NCI-H460 (cell line): ENCODE results near the gene BICRAL. TPM values are rescaled to one million over a fixed set of nuclear protein-coding genes. Genes with fewer than 3 reads are reported as not detected.
"Not testable (repeated sequence)": the region's sequence is repeated elsewhere in the genome, so short reads cannot be mapped to it uniquely, and the experiment has no call there.

Source experiments
- DNase-seq: peaks from one replicate; pipeline ENCODE4 v3.0.0-alpha.2; 2016; ENCODE audit warnings: low read depth; ENCODE audit errors: extremely low read depth
- total RNA-seq: library from RNA; depleted of rRNA; stranded (reverse); fragments of >200 nt; shearing (Covaris generic); gene quantifications from 2 replicates; pipeline ENCODE4 v1.2.3, GENCODE V29; 2014

BICRAL gene
- total RNA-seq, 1 experiment from 2014 or later = 7.3 TPM

DNA sequence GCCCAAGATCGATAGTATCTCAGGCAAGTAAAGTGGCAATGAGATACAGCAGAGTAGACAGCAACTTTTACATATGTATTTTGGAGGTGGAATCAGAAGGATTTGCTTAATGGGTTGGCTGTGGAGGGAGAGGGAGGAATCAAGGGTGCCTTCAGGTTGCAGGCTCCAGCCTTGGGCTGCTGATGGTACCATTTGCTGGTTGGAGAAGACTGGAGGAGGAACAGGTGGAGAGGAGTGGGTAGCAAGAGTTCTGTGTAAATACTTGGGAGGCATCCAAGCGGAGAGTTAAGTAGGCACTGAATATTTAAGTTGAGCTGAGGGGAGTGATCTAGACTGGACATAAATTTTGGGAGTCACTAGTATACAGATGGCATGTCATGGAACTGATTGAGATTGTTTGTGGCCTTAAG, 5.2 kb downstream of the BICRAL start:
- no peak for DNase-seq

DNA sequence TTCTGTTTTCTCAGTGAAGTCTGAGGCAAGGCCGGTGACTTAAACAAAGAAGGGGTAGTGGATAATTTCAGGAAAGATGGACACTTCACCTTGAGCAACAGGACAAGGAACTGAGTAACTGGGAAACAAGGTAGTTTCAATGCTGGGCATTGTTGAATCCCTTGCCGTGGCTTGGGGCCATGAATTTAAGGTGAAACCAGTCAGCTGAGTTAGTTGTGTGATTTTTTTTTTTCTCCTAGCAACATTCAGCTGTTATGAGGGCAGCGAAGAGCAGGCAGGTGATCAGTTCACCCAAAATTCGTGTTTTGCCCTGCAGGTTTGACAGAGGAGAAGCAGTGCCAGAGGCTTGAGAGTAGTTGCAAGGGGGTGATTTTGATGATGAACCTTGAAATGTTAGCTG, 6.8 kb downstream of the BICRAL start:
- no peak for DNase-seq

DNA sequence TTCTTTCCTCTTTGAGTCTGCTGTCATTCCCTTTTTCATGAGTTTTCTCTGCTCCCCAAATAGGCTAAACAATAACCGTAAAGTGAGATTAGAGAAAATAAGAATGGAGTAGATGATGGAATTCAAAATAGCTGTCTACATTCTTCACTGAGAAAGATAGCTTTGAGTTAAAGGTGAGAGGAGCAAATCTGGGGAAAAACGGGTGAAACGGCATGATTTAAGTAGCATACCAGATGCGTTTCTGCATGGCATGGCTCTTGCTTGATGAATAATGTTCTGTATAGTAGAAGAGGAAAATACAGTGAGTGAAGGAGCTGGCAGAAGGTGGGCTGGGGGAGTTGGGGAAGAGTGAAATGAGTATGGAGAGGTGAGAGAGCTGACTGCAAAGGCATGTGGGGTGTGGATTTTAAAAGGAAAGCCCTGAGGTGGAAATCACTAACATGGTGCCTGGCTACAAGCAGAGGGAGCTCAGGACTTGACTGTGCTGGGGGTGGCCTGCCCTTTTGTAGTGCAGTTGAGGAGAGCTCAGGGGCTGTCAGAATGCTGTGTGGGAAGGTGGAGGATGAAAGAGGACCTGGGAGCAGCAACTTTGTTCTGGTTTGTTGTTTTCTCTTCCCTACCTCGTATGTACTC, 8.8 kb downstream of the BICRAL start:
- DNase-seq = no peak

DNA sequence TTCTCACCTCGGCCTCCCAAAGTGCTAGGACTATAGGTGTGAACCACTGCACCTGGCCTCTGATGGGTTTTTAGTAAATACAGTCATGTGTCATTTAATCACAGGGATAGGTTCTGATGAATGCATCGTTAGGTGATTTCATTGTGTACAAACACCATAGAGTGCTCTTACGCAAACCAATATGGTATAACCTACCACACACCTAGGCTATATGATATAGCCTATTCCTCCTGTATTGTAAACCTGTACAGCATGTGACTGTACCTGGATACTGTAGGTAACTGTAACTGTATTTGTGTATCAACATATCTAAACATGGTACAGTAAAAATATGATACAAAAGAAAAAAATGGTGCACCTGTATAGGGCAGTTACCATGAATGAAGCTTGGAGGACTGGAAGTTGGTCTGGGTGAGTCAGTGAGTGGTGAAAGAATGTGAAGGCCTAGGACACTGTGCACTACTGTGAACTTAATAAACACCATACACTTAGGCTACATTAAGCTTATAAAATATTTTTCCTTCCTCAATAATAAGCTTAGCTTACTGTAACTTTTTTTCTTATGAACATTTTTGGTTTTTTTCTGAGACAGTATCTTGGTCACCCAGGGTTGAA, 10.0 kb downstream of the BICRAL start:
- no peak for DNase-seq

DNA sequence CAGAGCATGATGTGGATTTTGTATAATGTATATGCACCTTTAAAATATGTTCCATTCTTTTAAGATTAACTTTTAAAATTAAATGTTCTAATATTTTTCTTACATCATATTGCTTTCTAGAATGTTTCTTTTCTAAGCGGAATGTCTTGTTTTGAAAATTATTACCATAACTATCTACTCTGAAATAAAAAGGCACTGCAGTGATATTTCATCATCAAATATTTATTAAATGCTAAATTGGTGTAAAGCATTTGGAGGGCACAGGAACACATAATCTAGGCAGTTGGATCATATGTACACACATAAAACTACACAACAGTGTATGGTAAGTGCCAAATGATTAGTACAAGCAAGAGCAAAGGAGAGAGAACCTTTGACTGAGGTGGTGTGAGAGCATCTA, 13.8 kb downstream of the BICRAL start:
- DNase-seq = no peak

DNA sequence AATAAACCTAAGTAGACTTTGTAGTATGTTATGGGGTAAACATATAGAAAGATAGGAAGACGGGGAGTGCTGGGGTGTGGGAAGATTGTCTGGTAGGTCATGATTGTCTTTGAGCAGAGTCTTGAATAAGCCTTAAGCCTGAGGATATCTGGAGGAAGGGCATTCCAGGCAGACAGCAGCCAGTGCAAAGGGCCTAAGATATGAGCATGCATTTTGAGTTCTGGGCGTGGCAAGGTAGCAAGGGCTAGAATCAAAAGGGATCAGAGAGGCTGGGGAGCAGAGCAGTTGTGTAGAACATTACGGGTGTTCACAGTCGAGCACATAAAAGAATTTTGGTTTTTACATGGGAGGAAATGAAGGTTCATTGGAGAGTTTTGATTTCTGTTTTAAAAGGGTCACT, 14.3 kb downstream of the BICRAL start:
- no peak for DNase-seq

DNA sequence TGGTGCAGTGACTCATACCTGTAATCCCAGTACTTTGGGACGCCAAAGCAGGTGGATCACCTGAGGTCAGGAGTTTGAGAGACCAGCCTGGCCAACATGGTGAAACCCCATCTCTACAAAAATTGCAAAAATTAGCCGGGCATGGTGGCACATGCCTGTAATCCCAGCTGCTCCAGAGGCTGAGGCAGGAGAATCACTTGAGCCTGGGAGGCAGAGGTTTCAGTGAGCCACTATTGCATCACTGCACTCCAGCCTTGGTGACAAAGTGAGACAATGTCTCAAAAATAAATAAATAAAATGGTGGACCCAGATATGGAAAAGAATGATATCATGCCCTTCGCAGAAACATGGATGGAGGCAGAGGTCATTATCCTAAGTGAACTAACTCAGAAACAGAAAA, 15.8 kb downstream of the BICRAL start:
- not testable (repeated sequence) for DNase-seq

DNA sequence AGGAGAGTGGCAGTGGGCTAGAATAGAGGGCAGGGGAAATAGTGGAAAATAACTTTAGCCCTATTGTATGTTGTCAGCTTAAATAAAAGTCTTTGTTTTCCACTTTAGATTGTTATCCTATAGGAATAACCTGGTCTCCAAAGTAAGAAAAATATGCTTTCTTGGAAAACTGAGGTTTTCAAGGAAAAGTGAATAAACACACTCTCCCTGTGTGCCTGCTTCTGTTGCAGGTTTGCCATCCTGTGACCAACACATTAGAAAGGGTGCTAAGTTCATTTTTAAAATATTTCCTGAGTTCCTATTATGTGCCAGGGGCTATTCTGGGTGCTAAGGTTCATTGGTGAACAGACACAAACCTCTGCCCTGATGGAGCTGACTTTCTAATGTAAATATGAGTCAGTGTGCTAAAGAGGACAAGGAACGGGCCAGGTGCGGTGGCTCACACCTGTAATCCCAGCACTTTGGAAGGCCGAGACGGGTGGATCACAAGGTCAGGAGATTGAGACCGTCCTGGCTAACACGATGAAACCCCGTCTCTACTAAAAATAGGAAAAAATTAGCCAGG, 23.5 kb downstream of the BICRAL start:
- no peak for DNase-seq

DNA sequence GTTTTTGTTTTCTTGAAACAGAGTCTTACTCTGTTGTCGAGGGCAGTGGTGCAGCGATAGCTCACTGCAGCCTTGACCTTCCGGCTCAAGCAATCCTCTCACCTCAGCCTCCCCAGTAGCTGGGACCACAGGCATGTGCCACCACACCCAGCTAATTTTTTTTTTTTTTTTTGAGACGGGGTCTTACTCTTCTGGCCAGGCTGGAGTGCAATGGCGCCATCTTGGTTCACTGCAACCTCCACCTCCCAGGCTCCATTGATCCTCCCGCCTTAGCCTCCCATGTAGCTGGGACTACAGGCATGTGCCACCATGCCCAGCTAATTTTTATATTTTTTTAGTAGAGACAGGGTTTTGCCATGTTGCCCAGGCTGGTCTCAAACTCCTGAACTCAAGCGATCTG, 24.5 kb downstream of the BICRAL start:
- DNase-seq = not testable (repeated sequence)

DNA sequence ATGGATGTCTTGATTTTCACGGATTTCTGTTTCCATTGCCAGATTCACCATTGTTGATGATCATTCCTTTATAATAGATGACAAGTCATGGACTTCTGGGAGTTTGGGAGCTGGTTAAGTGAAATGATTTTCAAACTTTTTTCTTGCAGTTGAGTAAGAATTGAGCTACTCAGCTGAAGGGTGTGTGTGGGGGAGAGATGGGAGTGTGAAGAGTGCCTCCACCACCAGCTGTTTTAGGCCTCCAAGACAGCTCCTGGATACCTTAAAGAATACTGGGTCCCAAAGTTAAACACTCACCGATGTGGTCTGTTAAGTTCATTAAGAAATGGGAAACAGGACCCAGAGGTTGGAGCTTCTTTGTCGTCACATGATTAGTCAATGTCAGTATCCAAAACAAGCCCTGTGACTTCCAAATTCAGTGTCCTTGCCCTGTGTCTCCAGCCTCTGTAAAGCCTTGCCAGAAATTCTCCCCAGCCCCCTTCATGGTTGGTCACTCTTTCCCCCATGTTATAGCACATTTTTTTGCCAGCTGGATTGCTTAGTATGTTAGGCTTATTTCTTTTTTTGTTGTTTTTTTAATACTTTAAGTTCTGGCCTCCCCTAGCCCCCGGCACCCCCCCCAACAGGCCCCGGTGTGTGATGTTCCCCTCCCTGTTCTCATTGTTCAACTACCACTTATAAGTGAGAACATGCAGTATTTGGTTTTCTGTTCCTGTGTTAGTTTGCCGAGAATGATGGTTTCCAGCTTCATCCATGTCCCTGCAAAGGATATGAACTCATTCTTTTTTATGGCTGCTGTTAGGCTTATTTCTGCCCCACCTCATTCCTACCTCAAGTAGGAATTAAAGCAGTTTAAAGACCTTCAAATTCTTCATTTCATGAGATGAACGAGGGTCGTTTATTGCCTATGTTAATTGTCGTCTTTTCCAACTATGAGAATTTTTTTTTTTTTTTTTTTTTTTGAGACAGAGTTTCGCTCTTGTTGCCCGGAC, 26.9 kb downstream of the BICRAL start:
- DNase-seq = no peak

DNA sequence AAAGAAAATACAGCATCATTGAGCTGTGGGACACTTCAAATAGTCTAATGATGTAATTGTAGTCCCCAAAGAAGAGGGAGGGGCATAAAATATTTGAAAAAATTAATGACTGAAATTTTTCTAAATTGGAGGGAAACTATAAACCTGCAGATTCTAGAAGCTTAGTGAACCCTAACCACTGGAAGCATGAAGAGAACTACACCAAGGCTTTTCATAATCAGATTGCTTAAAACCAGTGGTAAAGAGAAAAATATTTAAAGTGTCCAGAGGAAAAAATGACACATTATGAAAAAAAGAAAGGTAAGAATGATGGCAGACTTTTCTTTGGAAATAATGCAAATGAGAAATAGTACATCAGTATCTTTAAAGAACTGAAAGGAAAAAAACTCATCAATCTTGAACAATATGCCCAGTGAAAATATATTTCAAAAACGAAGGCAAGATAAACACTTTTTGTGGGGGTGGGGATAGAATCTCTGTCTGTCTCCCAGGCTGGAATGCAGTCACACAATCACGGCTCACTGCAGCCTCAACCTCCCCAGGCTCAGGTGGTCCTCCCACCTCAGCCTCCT, 31.3 kb downstream of the BICRAL start:
- no peak for DNase-seq

DNA sequence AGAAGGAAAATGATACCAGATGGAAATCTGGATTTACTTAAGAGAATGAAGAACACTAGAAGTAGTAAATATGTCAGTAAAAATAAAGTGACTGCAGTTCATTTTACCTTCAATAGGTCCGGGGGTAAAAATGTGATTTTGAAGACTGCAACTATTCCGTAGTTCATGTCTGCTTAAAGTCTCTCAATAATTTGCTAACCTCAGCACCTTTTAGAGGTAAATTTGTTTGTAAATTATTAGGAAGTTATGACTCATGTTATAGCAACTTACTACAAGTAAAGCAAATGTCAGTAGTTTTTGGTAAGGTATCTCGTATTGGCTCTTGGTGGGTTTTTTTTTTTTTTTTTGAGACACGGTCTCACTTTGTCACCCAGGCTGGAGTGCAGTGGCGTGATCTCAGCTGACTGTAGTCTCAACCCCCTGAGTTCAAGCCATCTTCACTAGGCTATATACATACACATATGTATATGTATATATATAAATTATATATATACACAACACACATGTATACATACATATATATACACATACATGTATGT, 32.1 kb downstream of the BICRAL start:
- no peak for DNase-seq

DNA sequence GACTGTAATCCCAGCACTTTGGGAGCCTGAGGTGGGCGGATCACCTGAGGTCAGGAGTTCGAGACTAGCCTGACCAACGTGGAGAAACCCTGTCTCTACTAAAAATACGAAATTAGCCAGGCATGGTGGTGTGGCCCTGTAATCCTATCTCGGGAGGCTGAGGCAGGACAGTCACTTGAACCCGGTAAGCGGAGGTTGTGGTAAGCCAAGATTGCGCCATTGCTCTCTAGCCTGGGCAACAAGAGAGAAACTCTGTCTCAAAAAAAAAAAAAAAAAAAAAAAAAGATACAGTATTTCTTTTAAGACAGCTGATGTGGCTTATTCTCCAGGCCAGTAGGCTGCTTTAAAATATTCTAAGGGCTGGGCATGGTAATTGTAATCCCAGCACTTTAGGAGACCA, 33.9 kb downstream of the BICRAL start:
- not testable (repeated sequence) for DNase-seq

DNA sequence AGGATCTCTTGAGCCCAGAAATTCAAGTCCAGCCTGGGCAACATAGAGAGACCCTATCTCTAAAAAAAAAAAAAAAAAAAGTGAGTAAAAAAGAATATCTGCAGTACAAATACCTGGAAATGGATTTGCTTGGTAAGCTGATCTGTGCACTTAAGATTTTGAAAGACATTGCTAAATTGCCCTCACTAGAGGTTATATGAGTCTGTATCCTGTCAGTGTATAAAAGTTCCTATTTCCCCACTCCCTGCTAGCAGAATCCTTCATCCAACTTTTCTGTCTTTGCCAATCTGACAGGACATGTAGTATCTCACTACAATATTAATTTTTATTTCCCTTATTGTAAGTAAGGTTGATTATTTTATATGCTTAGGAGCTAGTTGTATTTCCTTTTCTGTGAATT, 36.1 kb downstream of the BICRAL start:
- DNase-seq = no peak

DNA sequence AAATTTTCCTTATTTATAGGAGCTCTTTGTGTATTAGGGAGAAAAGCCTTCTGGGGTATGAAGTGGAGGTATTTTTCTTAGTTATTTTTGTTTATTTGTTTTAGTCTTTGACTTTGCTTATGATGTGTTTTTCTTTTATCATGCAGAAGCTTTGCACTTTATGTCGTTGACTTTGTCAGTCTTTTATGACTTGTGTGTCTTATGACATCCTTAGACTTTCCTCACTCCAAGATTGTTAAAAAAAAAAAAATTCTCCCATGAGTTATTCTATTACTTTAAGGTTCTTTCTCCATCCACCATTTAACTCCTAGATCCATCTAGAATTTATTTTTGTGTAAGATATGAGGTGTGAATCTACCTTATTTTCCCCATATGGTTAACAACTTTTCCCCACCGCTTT, 36.6 kb downstream of the BICRAL start:
- no peak for DNase-seq

DNA sequence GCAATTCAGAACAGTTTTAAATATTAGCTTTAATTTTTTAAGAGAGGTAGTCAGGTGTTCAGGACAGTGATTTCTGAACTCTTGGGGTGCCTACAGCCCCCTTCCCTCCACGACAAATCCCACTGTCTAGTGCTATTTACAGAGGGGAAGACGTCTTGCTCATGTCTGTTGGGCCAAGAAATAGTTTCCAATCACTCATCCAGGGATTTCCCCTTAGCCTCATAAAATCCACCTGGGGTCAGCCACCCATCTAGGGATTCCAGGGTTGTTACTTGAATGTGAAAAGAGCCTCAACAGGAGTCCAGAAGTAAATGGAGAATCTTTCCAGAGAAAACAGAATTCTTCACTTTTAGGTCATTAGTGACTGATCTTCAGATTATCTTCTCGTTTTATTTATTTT, 37.0 kb downstream of the BICRAL start:
- DNase-seq = no peak

DNA sequence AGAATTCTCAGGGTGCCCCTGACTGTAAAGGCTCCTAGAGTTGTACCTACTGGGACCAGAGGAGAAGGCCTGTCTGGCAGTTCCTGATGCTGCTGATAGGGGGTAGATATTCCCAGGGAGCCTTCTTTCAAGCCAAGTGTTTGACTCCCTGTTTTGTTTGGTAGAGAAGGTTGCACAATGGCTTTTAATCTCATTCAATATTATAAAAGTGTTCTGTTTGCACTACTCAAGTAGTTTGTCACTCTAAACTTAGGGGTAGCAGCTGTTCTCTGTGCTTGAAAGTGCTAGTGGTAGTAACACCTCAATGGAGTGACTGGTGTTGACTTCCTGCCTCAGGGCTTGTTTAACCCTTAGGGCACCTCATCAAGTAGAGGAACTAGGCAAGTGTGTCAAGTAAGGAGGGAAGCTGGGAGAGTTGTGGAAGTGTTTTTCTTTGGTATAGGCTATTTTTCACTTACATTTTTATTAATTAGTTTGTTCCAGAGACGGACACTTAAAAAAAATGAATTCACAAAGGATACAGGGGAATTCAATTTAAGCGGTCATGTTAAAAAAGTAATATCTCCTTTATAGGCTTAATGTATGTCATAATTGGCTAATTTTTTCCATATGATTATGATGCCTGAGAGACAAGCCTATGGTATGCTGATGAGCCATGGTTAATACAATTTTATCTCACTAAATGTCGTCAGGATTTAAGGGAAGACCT, 38.1 kb downstream of the BICRAL start:
- DNase-seq = no peak

DNA sequence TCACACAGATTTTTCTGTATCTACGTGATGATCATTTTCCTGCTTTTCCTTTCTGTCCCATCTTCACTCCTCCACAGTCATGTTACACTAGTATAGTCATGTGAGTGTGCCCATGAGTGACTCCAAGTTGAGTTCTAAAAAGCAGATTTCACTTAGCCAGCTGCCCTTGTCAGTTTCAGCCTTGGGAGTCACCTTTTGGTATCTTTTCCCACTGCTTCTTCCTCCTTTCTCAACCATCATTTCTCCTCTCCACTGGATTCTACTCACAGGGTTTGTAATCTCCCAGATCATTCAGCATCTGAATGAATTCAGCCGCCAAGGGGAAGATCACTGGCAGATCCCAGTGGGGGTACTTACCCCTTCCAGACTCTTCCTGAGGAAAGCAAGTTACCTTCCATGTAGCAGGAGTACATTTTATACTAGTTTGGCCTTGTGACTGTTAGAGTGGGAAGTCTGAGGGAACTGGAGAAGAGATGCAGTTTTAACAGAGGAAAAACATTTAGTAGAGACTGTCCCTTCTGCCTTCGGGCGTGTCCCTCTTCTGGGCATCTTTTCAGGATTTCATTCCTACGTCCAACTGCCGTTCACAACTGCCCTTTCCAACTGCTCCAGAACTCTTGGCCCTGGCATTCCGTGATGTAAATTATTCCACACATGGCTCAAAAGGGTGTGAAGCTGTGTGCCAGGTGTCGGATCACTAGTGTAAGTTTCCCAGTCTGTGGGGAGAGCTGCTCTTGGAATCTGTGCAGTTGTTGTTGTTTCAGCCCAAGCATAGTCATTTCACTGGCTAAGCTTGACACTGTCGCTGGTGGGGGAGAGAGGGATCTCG, 38.9 kb downstream of the BICRAL start:
- no peak for DNase-seq

DNA sequence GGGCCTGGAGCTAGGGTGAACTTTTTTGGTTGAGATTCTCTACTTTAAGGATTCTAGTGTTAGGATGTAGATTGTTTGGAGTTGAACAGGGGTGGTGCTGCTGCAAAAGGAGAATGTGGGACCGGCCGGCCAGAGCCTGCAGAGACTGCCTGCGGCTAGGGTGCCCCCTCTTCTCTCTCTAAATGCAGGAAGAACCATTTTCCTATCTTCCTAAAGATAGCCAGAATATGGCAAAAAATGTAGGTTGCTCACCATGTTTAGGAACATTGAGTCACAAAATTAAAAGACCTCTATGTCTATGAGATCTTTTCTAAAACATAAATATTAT, 39.5 kb downstream of the BICRAL start:
- DNase-seq = no peak
